GM18873 (cell line): ENCODE measurements around the gene DAZAP2.
A peak's percentile ranks its signal among the peaks of the same experiment; 100 is the strongest.
"Not testable (repeated sequence)": the region's sequence is repeated elsewhere in the genome, so short reads cannot be mapped to it uniquely, and the experiment has no call there.

Experiments
- ATAC-seq: cut with Tn5 transposase; IDR thresholded peaks from one replicate; pipeline ENCODE4 v1.9.1; 2021; ENCODE audit warnings: mild to moderate bottlenecking, moderate library complexity, moderate number of reproducible peaks; ENCODE audit not compliant: unreplicated experiment, low FRiP score

Gene DAZAP2

DNA sequence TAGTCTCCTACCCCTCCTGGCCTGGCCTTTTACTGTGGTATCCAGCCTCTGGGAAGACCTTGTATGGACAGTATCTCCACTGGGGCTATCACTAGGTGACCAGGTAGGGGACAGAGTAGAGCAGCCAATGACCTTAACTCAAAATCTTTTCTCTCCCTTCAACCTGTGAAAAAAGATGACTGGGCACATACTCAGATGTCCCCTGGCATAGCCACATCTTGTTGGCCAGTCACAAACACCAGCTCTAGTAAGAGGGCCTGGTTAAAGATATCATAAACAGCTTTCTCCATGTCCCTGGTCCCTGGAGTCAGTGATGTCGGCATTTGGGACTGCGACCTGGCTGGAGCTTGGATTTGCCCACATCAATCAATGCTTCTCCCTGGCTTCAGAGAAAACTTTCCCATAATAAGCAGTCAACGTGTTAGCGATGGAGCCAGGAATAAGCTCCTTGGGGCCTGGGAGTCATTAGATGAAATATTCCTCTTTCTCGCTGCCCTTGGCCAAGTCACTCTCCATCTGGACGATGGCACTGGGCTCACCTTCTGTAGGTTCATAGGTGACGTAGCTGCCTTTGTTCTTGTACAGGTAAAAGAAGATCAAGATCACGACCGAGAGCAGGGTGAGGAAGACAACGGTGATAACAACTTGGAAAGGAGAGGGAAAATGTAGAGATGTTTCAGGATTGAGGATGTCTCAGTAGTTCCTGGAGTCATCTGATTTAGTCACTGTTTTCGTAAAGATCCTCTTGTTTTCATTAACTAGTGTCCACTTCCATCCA, 7.0 kb downstream of the DAZAP2 start:
- ATAC-seq, result no peak

GRCh38 chr12:51246254-51246853, 7.7 kb downstream of the DAZAP2 start:
- ATAC-seq, result no peak

DNA sequence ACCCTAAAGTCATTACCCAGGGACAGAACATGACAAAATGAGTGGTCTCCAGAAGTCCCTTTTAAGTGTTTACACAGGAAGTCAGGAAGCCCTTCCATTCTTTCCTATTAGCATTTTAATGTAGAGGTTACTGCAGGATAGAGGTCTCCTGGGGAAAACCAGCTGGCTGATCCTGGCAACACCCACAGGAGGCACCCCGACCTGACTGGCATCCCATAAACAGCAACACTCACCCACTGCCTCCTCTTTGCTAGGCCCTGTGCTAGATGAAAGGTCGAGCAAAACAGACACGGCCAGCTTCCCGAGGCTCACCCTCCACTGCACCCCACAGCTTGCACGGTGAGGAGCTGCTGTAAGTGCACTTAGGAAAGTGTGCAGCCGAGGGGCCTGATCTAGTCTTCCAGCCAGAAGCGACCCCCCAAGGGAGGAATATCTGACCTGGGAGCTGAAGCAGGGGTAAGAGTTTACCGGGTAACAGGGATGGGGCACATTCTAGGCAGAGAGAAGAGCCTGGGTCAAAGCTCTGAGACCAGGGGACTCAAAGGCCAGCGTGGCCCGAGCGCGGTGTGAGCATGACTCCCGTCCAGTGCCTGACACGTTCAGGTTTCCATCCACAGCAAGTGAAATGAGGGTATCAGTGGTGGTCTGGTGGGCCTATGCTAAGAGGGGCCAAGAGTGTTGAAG, 9.0 kb downstream of the DAZAP2 start:
- no peak for ATAC-seq

DNA sequence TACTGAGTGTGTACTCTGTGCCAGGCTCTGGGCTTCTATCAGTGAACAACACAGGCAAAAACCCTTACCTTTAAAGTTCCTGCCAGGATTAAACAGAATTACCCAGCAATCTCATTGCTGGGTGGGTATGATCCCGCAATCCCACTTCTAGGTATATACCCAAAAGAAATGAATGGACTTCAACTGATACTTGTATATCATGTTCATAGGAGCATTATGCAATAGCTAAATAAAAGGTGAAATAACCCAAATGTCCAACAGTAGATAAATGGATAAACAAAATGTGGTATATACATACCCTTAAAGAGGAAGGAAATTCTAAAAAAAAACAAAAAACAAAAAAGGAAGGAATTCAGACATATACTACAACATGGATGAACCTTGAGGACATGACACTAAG, 14.7 kb downstream of the DAZAP2 start:
- no peak for ATAC-seq

- ATAC-seq, result no peak
Observed at GRCh38 chr12:51254536-51254935, 15.9 kb downstream of the DAZAP2 start.

DNA sequence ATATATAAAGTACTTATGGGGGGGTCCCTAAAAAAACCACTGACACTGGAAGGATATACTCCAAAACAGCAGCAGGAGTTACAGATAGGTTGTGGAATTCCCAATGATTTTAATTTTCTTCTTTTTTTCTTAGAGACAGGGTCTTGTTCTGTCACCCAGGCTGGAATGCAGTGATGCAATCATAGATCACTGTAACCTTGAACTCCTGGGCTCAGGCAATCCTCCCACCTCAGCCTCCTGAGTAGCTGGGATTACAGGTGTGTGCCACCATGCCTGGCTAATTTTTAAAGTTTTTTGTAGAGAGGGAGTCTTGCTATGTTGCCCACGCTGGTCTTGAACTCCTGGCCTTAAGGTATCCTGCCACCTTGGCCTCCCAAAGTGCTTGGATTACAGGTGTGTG, 21.0 kb downstream of the DAZAP2 start:
- not testable (repeated sequence) for ATAC-seq

GRCh38 chr12:51262758-51263177, 24.1 kb downstream of the DAZAP2 start:
- no peak for ATAC-seq

- ATAC-seq, result no peak
Observed at GRCh38 chr12:51263341-51263740, 24.7 kb downstream of the DAZAP2 start.

DNA sequence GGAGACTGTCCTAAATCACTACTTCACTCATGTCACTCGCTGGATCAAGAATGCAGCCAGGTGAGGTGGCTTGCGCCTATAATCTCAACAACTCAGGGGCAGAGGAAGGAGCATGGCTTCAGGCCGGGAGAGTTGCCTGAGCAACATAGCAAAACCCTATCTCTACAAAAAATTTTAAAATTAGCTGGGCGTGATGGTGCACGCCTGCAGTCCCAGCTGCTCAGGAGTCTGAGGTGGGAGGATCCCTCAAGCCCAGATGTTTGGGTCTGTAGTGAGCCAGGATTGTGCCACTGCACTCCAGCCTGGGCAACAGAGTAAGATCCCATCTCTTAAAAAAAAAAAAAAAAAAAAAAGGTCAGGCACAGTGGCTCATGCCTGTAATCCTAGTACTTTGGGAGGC, 25.7 kb downstream of the DAZAP2 start:
- no peak for ATAC-seq

GRCh38 chr12:51265024-51265423, 26.4 kb downstream of the DAZAP2 start:
- ATAC-seq, result peak; percentile 51

GRCh38 chr12:51269174-51270066, 30.8 kb downstream of the DAZAP2 start:
- no peak for ATAC-seq

DNA sequence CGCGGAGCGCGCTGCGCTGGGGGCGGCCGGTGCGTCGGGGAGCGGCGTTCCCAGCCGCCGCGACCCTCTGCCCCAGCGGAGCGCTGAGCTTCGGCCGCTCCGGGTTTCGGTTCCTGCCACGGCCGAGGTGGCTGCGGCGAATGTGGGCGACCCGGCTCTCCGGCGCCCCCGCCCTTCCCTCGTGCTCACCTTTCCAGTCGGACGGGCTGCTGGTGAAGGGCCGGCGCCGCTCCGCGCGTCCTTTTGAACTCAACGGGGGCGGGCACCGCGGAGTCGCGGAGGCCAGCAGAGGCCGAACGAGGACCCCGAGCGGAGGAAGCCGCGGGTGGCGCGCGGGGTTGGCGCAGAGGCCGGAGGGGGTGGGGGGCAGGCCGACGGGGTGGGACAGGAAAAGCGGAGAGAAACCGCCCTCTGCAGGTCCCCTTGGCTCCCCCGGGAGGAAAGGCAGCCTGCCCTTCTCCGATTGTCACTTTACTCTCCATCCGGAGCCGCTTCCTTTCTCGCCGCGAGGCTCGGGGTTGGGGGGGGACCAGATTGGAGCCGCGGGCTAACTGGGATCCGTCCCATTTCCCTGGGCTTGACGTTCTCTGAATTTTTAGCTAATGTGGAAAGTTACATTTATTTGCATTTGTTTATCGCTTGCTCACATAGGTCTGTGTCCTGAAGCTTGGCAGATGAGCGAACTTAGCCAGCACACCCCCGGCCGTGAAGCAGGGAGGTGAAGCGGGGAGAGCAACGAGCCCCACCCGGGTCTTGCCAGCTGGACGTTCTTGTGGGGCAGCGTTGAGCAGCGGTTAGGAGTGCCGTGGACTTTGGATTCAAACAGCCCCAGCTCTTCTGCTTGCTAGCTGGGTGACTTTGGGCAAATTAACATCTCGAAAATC, 31.7 kb downstream of the DAZAP2 start, which contains the start of gene SMAGP:
Gene SMAGP, minus strand, starts transcription at position 349 of the 884 bp plus-strand sequence. CDS start 1,137 bp downstream, outside the sequence.
- no peak for ATAC-seq

GRCh38 chr12:51270951-51271518, 32.4 kb downstream of the DAZAP2 start:
- no peak for ATAC-seq

- ATAC-seq, result not testable (repeated sequence)
Observed at GRCh38 chr12:51272810-51273209, 34.2 kb downstream of the DAZAP2 start.

- no peak for ATAC-seq
Observed at GRCh38 chr12:51275088-51275487, 36.5 kb downstream of the DAZAP2 start.

DNA sequence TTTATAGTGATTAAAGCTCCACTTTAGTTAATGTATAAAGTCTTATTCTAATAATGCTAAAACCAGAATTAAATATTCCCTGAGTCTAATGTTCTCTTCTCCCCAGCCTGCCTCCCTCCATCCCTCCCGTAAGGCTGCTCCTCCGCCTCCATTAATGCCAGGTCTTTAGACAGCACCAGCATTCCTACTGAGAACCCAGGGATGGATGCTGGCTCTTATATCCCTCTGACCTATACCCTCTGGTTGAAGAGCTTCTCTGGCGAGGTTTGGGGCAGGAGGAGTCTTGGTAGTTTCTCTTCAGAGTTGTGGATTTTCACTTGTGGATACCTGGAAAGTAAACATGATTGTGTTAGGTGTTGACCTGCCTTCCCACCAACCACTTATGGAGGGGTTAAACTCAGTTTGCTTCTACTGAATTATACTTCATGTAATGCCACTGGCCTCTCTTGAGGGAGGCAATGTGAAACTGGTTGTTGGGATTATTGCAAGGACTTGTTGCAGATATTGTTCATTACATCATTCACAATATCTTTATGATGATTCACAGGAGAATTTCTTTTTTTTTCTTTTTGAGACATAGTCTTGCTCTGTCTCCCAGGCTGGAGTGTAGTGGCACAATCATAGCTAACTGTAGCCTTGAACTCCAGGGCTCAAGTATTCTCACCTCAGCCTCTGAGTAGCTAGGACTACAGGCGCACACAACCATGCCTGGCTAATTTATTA, 42.7 kb downstream of the DAZAP2 start:
- no peak for ATAC-seq

GRCh38 chr12:51285843-51286242, 47.2 kb downstream of the DAZAP2 start:
- ATAC-seq, result no peak
